Parathyroid adenoma (tissue), 2 donors: ENCODE results near the gene IDI1.
"Not testable (repeated sequence)": the region's sequence is repeated elsewhere in the genome, so short reads cannot be mapped to it uniquely, and the experiment has no call there.

Experiments
- H2AFZ ChIP-seq: fragments of 300-600 bp; sonication (generic); one replicate; pipeline ENCODE4 v1.7.0; 2017; ENCODE audit warnings: antibody characterized with exemption, mild to moderate bottlenecking
- H3K27ac ChIP-seq: fragments of 300-600 bp; sonication (generic); one replicate; pipeline ENCODE4 v1.7.0; 2017
- H3K27me3 ChIP-seq: fragments of 300-600 bp; sonication (generic); one replicate; pipeline ENCODE4 v1.7.0; 2017; ENCODE audit warnings: low read length; ENCODE audit not compliant: control insufficient read depth, insufficient read depth
- H3K36me3 ChIP-seq: fragments of 300-600 bp; sonication (generic); one replicate; pipeline ENCODE4 v1.7.0; 2017; ENCODE audit warnings: low read length; ENCODE audit not compliant: control insufficient read depth, insufficient read depth
- H3K4me1 ChIP-seq: fragments of 300-600 bp; sonication (generic); one replicate; pipeline ENCODE4 v1.7.0; 2017; ENCODE audit warnings: control low read depth
- H3K4me2 ChIP-seq: fragments of 300-600 bp; sonication (generic); one replicate; pipeline ENCODE4 v1.7.0; 2017; ENCODE audit warnings: low read length
- H3K4me3 ChIP-seq: fragments of 300-600 bp; sonication (generic); one replicate; pipeline ENCODE4 v1.7.0; 2017; ENCODE audit warnings: low read depth, low read length
- H3K79me2 ChIP-seq: fragments of 300-600 bp; sonication (generic); one replicate; pipeline ENCODE4 v1.7.0; 2017; ENCODE audit warnings: control low read depth
- H3K9ac ChIP-seq: fragments of 300-600 bp; sonication (generic); one replicate; pipeline ENCODE4 v1.7.0; 2017; ENCODE audit warnings: mild to moderate bottlenecking
- H3K9me3 ChIP-seq: fragments of 300-600 bp; sonication (generic); one replicate; pipeline ENCODE4 v1.7.0; 2017; ENCODE audit warnings: low read length; ENCODE audit not compliant: control insufficient read depth
- TF ChIP-seq, protein P1 (sequence below): fragments of 300-600 bp; sonication (generic); IDR thresholded peaks from one replicate; pipeline ENCODE4 v1.7.0; 2017; ENCODE audit warnings: antibody characterized with exemption, mild to moderate bottlenecking
- donor health status: primary hyperparathyroidism.

Gene IDI1

DNA sequence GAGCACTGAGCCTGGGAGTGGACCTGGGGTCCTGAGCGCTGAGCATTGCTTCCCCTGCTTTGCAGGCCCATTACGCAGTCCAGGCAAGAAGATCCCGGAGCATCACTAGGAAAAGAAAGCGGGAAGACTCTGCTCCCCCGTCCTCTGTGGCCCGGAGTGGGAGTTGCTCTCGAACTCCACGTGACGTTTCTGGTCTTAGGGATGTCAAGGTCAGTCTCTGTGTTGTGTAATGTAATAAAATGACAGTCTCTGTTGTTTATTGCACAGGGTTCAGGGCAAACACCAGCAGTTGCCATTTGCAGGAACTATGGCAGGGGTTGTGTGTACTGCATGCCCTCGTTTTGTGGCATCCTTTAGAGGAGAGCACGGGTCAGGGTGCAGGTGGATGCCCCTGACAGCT lies 33.2 kb downstream of the IDI1 start:
- Histone ChIP-seq H3K4me1 (no peaks in the 10 kb centered on the region), H3K9me3 (no peaks in the 10 kb centered on the region), H2AFZ (no peak overlapping the region), H3K27ac (no peak overlapping the region), H3K9ac (no peak overlapping the region), H3K27me3 (no peaks in the 10 kb centered on the region), H3K4me3 (no peak overlapping the region), H3K79me2 (no peaks in the 10 kb centered on the region), H3K4me2 (no peak overlapping the region), H3K36me3 (no peaks in the 10 kb centered on the region)
- TF ChIP-seq, protein P1, sequence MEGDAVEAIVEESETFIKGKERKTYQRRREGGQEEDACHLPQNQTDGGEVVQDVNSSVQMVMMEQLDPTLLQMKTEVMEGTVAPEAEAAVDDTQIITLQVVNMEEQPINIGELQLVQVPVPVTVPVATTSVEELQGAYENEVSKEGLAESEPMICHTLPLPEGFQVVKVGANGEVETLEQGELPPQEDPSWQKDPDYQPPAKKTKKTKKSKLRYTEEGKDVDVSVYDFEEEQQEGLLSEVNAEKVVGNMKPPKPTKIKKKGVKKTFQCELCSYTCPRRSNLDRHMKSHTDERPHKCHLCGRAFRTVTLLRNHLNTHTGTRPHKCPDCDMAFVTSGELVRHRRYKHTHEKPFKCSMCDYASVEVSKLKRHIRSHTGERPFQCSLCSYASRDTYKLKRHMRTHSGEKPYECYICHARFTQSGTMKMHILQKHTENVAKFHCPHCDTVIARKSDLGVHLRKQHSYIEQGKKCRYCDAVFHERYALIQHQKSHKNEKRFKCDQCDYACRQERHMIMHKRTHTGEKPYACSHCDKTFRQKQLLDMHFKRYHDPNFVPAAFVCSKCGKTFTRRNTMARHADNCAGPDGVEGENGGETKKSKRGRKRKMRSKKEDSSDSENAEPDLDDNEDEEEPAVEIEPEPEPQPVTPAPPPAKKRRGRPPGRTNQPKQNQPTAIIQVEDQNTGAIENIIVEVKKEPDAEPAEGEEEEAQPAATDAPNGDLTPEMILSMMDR = no peak

DNA sequence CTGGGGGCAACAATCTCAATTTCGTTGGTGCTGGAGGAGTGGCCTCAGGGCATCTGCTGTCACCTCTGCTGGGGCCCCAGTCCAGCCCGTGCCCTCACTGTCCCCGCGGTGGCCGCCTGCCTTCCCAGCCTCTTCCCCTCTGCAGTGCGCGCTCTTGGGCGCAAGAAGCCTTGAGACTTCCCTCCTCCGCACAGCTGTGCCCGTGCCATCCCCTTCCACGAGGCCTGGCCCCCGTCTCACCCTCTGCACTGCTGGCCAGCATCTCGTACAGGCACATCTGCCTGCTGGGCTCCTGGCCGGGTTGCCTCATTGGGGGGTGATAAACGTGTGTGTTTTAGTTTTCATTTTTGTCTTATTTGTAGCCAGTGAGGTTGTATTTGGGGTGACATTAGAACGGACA lies 37.2 kb downstream of the IDI1 start:
- no peaks in the 10 kb centered on the region for H3K9me3 ChIP-seq

DNA sequence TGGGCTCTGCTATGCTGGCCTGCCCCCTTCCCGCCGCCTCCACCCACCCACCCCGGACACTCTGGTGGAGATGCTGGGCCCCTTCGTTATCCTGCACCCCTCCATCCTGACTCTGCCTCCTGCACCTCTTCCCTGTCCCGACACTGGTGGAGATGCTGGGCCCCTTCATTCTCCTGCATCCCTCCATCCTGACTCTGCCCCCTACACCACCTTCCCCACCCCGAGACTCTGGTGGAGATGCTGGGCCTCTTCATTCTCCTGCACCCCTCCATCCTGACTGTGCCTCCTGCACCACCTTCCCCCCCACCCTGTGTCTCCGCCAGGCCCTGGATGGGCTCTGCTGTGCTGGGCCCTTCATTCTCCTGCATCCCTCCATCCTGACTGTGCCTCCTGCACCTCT lies 38.2 kb downstream of the IDI1 start:
- Histone ChIP-seq H3K36me3 (no peaks in the 10 kb centered on the region), H2AFZ (no peak overlapping the region), H3K4me3 (no peak overlapping the region), H3K4me2 (no peak overlapping the region), H3K79me2 (no peaks in the 10 kb centered on the region), H3K27ac (no peak overlapping the region), H3K27me3 (no peaks in the 10 kb centered on the region), H3K9ac (no peak overlapping the region), H3K4me1 (no peaks in the 10 kb centered on the region), H3K9me3 (no peaks in the 10 kb centered on the region)
- TF ChIP-seq, protein P1 = no peak

More for the DNA sequence above, 37.2 kb downstream of the IDI1 start:
- Histone ChIP-seq H3K4me1 (no peaks in the 10 kb centered on the region), H3K9ac (no peak overlapping the region), H2AFZ (no peak overlapping the region), H3K4me3 (no peak overlapping the region), H3K27ac (no peak overlapping the region), H3K4me2 (no peak overlapping the region), H3K27me3 (no peaks in the 10 kb centered on the region), H3K36me3 (no peaks in the 10 kb centered on the region), H3K79me2 (no peaks in the 10 kb centered on the region)
- TF ChIP-seq, protein P1 = no peak

DNA sequence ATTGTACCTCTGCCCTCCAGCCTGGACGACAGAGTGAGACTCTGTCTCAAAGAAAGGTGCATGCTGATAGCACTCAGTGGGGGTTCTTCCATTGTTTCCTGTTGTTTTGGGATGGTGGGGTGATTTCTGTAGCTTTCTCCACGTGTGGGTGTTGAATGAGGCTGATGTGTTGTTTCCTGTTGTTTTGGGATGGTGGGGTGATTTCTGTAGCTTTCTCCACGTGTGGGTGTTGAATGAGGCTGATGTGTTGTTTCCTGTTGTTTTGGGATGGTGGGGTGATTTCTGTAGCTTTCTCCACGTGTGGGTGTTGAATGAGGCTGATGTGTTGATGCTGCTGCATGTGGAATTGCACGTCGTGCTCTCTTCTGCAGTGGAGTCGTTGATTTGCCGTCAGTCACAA lies 39.0 kb downstream of the IDI1 start:
- not testable (repeated sequence) for H3K9ac ChIP-seq, H3K4me2 ChIP-seq, H3K79me2 ChIP-seq, H2AFZ ChIP-seq, H3K4me1 ChIP-seq, H3K36me3 ChIP-seq, H3K9me3 ChIP-seq, H3K27ac ChIP-seq, H3K4me3 ChIP-seq, H3K27me3 ChIP-seq

DNA sequence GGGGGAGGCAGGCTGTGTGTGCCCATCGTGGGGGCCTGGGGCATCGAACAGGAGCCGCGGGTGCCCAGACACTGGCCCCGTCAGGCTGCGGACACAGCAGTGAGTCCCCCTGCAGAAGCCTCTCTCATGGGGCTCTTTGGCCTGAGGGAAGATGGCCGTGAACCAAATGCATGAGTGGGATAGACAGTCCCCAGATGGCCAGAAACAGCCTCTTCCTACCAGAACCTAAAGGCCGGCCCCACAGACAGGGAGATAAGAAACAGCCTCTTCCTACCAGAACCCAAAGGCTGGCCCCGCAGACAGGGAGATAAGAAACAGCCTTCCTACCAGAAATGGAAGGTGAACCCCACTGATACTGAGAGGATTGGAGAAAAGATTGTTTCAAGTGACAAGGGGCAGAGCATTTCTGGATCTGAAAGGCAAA lies 39.8 kb downstream of the IDI1 start:
- Histone ChIP-seq H3K79me2 (peaks cover 8% of the 10 kb centered on the region), H3K36me3 (no peaks in the 10 kb centered on the region)
- TF ChIP-seq, protein P1 = no peak

More for the DNA sequence above, 39.8 kb downstream of the IDI1 start:
- H3K9ac ChIP-seq = no peak overlapping the region
- H3K4me3 ChIP-seq = no peak overlapping the region
- no peak overlapping the region for H2AFZ ChIP-seq
- H3K27ac ChIP-seq = no peak overlapping the region
- no peaks in the 10 kb centered on the region for H3K9me3 ChIP-seq
- H3K4me1 ChIP-seq = no peaks in the 10 kb centered on the region
- no peaks in the 10 kb centered on the region for H3K27me3 ChIP-seq
- no peak overlapping the region for H3K4me2 ChIP-seq
